GM23248 (cell line): ENCODE results near the gene KRT83.

ENCODE experiments used
- EZH2 ChIP-seq: fragments of 200-600 bp; sonication (generic); IDR thresholded peaks from 2 replicates; pipeline ENCODE4 v1.6.1; 2018; ENCODE audit warnings: antibody characterized with exemption, mild to moderate bottlenecking; ENCODE audit not compliant: insufficient read depth, poor library complexity, severe bottlenecking
- EZH2phosphoT487 ChIP-seq: fragments of 200-600 bp; sonication (generic); IDR thresholded peaks from 2 replicates; pipeline ENCODE4 v1.6.1; 2018; ENCODE audit warnings: antibody characterized with exemption, moderate library complexity, mild to moderate bottlenecking, low read depth; ENCODE audit not compliant: insufficient read depth

DNA sequence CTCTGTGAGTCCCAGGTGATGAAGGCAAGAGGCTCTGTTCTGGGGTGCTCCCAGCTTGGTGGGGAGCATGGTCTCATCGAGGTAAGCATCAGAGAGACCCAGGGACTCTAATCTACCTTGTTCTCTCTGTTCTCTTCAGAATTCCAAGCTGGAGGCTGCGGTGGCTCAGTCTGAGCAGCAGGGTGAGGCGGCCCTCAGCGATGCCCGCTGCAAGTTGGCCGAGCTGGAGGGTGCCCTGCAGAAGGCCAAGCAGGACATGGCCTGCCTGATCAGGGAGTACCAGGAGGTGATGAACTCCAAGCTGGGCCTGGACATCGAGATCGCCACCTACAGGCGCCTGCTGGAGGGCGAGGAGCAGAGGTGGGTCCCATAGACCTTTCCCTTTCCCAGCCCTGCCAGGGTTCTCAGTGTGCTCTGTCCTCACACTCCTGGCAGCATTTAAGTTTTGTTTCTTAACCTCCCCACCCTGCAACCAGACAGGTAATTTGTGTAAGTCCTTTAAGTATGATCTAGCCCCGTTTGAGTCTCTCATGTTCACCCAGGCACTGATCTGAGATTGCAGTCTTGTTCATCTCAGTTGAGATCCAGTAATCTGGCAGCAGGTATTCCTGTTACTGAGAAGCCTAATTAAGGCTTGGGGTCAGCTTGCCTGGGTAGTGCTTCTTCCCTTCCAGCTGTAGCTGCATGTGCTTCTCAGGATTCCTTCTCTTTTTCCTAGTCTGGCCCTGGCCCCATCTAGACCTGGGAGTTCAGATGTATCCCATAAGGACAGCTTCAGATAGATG lies 15.1 kb downstream of the KRT83 start:
- TF ChIP-seq EZH2 = no peak
- TF ChIP-seq EZH2phosphoT487 = no peak
